ENCODE results near the gene IFNL1.
"Not testable (repeated sequence)": the region's sequence is repeated elsewhere in the genome, so short reads cannot be mapped to it uniquely, and the experiment has no call there.

Gene IFNL1

DNA sequence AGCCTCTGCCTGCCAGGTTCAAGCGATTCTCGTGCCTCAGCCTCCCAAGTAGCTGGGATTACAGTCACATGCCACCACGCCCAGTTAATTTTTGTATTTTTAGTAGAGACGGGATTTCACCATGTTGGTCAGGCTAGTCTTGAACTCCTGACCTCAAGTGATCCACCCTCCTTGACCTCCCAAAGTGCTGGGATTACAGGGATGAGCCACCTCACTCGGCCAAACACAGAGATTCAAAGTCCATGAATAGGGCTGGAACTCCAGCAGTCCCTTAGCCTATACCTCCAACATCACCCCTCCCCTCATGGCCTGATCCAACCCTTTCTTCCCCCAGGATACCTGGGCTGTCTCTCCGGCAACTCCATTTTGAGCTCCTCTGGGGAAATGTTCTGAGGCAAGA lies 36.5 kb downstream of the IFNL1 start:
- FAIRE-seq = not testable (repeated sequence)

- no peak for FAIRE-seq
Observed at GRCh38 chr19:39333507-39333906, 37.3 kb downstream of the IFNL1 start.

DNA sequence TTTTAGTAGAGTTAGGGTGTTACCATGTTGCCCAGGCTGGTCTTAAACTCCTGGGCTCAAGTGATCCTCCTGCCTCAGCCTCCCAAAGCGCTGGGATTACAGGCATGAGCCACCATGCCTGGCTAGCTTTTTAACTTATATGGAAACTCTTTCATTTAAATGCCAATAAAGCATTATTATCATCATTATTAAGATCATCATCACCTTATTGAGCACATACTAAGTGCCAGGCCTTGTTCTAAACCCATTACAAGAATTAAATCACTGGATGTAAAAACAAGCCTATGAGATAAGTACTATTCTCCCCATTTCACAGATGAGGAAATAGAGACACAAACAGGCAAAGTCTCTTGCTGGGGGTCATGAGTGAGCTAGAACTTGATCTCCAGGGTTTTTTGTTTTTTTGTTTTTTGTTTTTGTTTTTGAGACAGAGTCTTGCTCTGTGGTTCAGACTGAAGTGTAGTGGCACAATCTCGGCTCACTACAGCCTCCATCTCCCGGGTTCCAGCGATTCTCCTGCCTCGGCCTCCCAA lies 38.3 kb downstream of the IFNL1 start:
- FAIRE-seq = no peak

- FAIRE-seq = no peak
Observed at GRCh38 chr19:39335168-39335548, 39.0 kb downstream of the IFNL1 start.

DNA sequence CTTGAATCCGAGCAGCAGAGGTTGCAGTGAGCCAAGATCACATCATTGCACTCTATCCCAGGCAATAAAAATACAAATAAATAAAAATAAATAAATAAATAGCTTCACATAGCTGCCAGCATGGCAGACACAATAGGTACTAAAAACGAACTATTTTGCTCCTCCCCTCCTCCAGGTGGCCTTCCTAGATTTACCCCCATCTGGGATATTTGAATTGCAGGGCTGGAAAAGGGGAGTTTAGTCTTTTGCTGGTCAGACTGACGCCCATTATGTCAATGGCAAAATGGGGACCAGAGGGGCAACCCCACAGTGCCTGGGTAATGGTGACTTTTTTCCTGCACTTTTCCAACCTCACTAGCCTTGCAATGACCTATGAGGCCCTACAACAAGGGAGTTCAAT lies 40.3 kb downstream of the IFNL1 start:
- FAIRE-seq = no peak

- FAIRE-seq = no peak
Observed at GRCh38 chr19:39339674-39340073, 43.5 kb downstream of the IFNL1 start.

GRCh38 chr19:39340156-39340555 lies 43.9 kb downstream of the IFNL1 start:
- not testable (repeated sequence) for FAIRE-seq

DNA sequence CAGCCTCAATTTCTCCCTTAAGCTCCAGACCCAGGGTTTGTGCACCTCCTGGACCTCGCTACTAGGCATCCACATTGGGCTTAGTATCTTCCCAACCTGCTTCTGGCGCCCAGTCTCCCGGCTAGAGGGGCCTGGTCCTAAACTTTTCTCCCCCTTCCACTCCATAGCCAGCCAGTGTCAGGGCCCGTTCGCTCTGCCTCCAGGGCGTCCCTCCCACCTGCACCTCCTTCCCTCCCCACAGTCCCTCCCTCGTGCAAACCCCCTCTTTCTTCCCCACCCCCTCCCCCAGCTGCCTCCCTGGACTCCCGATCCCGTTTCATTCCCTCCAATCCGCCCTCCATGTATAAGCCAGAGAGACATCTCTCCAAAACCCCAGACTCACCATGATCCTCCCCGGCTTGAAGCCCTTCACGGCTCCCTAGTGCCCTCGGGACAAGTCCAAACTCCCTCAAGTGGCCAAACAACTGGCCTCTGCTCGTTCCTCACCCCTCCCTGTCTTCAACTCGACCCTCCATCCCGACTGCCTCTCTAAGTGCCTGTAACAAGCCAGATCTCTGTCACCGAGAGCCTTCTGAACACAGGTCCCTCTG lies 45.0 kb downstream of the IFNL1 start:
- FAIRE-seq = no peak

- no peak for FAIRE-seq
Observed at GRCh38 chr19:39341719-39342604, 45.8 kb downstream of the IFNL1 start, which contains the start of gene SAMD4B. Gene SAMD4B (plus strand): TSS chr19:39342421. CDS start chr19:39356894, 14,473 bp downstream.

DNA sequence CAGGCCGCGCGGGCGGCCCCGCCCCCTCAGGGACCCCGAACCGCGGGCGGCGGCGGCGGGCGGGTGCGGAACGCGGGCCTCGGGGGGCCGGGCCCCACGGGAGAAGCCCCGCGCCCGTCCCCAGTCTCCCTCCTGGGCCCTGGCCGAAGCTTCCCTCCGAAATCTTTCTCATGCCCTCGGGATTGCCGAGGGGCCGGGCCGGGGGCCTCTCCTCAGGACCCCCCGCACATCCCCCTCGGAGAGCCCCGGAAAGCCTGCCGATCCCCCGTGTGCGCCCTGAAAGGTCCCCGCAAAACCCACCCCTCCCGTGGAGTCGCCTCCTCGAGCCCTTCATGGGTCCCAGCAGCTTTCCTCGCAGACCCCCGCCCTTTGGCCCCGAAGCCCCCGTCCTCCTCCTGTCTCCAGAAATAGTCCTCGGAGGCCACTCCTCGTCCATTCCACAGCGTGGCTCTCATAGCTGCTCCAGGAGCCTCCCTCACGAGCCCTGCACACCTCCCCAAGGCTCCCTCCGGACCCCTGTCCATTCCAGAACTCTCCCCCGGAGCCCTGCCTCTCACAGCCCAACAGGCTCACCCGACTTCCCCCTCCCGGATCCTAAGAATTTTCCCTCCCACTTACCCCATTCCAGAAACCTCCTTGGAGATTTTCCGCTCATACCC lies 46.6 kb downstream of the IFNL1 start:
- FAIRE-seq = no peak

GRCh38 chr19:39345956-39346355 lies 49.7 kb downstream of the IFNL1 start:
- no peak for FAIRE-seq

- FAIRE-seq = no peak
Observed at GRCh38 chr19:39347332-39348164, 51.3 kb downstream of the IFNL1 start.
